ENCODE measurements around the gene ZDHHC18.

DNA sequence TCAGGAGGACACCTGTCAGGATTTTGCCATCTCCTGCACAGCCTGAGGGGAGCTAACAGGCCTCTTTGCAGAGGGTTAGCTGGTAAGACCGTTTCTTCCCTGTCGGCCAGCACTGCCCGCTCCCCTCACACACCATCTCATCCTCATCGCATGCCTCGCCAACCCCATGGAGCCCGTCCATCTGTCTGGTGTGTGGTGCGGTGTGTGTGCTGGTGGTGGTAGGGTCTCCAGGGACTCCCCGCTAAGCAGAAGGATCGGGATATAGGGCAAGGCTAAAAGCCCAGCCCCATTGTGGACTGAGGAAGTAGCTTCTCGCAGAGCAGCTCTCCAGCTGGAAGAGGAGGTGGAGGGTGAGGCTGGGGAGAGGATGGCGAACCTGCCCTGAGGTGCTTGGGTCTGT is 29.7 kb downstream of the ZDHHC18 start:
- TF ChIP-seq, protein P1, sequence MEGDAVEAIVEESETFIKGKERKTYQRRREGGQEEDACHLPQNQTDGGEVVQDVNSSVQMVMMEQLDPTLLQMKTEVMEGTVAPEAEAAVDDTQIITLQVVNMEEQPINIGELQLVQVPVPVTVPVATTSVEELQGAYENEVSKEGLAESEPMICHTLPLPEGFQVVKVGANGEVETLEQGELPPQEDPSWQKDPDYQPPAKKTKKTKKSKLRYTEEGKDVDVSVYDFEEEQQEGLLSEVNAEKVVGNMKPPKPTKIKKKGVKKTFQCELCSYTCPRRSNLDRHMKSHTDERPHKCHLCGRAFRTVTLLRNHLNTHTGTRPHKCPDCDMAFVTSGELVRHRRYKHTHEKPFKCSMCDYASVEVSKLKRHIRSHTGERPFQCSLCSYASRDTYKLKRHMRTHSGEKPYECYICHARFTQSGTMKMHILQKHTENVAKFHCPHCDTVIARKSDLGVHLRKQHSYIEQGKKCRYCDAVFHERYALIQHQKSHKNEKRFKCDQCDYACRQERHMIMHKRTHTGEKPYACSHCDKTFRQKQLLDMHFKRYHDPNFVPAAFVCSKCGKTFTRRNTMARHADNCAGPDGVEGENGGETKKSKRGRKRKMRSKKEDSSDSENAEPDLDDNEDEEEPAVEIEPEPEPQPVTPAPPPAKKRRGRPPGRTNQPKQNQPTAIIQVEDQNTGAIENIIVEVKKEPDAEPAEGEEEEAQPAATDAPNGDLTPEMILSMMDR (IDR thresholded peaks at IDR 0.05), result no peak
- TF ChIP-seq POLR2A (IDR thresholded peaks at IDR 0.05), result no peak
